Measurements from ENCODE around the gene ZSCAN2.
A peak's percentile ranks its signal among the peaks of the same experiment; 100 is the strongest.

Gene ZSCAN2

GRCh38 chr15:84595660-84596059, 5.1 kb upstream of the ZSCAN2 start:
- no peak overlapping the region for H3K4me3 ChIP-seq (ENCODE audit: low read length)
- no peak for DNase-seq (ENCODE audit: low read depth)
- TF ChIP-seq CTCF (conservative IDR thresholded peaks at IDR 0.05; ENCODE audit: low read length), result no peak

- H3K4me3 ChIP-seq (ENCODE audit: low read length), result no peak overlapping the region
- no peak for TF ChIP-seq CTCF (conservative IDR thresholded peaks at IDR 0.05; ENCODE audit: low read length)
- DNase-seq (ENCODE audit: low read depth), result no peak
Observed at GRCh38 chr15:84597296-84597695, 3.5 kb upstream of the ZSCAN2 start.

- no peak overlapping the region for H3K4me3 ChIP-seq (ENCODE audit: low read length)
- DNase-seq (ENCODE audit: low read depth), result no peak
- no peak; the same call in 1 of the 2 replicates for TF ChIP-seq CTCF (conservative IDR thresholded peaks at IDR 0.05; ENCODE audit: low read length)
Observed at GRCh38 chr15:84598250-84598649, 2.6 kb upstream of the ZSCAN2 start.

GRCh38 chr15:84598993-84599392, 1.8 kb upstream of the ZSCAN2 start:
- peak; percentile 53 for DNase-seq (ENCODE audit: low read depth)
- no peak overlapping the region for H3K4me3 ChIP-seq (ENCODE audit: low read length)
- TF ChIP-seq CTCF (conservative IDR thresholded peaks at IDR 0.05; ENCODE audit: low read length), result peak; percentile 76

- no peak for TF ChIP-seq CTCF (conservative IDR thresholded peaks at IDR 0.05; ENCODE audit: low read length)
- DNase-seq (ENCODE audit: low read depth), result no peak
Observed at GRCh38 chr15:84599906-84600305, 903 bp upstream of the ZSCAN2 start.

GRCh38 chr15:84600331-84600686, 500 bp upstream of the ZSCAN2 start:
- peak overlapping the region; percentile 94 for H3K4me3 ChIP-seq (ENCODE audit: low read length)
- no peak for TF ChIP-seq CTCF (conservative IDR thresholded peaks at IDR 0.05; ENCODE audit: low read length)
- DNase-seq (ENCODE audit: low read depth), result peak; percentile 77

More at GRCh38 chr15:84599906-84600305, 903 bp upstream of the ZSCAN2 start:
- H3K4me3 ChIP-seq (ENCODE audit: low read length), result peak overlapping the region; percentile 44

- TF ChIP-seq CTCF (conservative IDR thresholded peaks at IDR 0.05; ENCODE audit: low read length), result no peak
- DNase-seq (ENCODE audit: low read depth), result no peak
- H3K4me3 ChIP-seq (ENCODE audit: low read length), result peak overlapping the region; percentile 94
Observed at GRCh38 chr15:84601555-84601838, 688 bp downstream of the ZSCAN2 start.
